ENCODE data around the gene MAST2. TPM values are rescaled to one million over a fixed set of nuclear protein-coding genes. Genes with fewer than 3 reads are reported as not detected.

MAST2 gene
- total RNA-seq, 1 experiment from 2014 or later, result 7.2 TPM

DNA sequence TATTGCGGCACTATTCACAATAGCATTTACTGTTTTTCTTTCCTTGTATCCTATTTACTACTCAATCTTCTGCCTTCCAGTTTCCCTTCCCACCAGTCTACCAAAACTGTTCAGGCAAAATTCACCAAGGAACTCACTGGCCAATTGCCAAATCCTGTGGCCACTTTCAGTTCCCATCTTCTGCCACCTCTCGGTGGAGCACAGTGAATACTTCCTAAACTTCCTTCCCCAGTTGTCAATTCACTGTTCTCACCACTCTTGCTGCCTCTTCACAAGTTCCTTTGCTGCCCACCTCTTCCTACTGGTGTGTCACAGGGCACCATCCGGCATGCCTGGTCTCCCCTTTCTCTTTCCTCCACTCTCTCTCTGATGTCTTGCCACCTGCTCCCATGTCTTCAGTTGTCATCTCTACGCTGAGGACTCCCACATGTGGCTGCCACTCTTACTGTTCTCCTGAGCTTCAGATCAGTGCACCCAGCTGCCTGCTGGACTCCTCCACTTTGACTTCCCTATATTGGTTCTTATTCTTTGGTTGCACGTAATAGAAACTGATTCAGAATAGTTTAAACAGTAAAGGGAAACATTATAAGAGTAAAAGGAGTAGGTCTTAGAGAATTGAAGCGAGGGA, 214.6 kb downstream of the MAST2 start:
- in situ Hi-C loops (cut with HindIII; ENCODE audit: low pct_unique_long_range_greater_than_20kb, low sequenced_read_pairs), result no loop called here
- no peak for DNase-seq (ENCODE audit: low read depth, low spot score)

DNA sequence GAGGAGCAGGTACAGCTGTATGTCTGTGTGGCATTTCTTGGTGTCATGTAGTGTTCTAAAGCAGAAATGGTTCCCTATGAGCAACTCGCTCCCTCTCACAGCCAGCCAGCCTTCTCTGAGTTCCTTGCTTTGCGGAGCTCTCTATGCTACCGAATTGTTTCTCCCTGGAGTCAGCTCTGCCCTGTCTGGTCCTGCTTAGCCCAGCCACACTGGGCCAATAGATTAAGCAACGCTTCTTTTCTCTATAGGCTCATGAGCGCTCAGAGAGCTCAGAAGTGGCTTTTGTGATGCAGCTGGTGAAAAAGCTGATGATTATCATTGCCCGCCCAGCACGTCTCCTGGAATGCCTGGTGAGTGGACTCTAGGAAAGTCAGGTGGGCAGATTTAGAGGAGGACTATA, 215.9 kb downstream of the MAST2 start:
- in situ Hi-C loops (cut with HindIII; ENCODE audit: low pct_unique_long_range_greater_than_20kb, low sequenced_read_pairs), result no loop called here
- DNase-seq (ENCODE audit: low read depth, low spot score), result no peak

DNA sequence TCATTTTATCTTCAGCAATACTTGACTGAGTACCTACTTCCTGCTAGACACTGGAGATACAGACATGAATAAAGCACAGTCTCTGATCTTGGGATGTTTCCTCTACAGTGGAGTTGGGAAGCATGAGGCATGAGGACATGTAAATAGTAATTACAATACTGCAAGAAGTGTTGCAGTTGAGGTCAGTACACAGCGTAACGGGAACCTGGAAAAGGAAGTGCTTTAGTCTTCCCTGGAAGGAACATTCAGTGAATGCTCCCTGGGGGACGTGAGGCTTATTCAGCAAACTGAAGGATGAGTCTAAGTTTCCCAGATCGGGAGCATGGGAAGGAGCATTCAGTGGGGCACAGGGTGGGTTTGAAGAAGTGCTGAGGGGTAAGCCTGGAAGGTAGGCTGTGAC, 216.6 kb downstream of the MAST2 start:
- DNase-seq (ENCODE audit: low read depth, low spot score), result no peak
- in situ Hi-C loops (cut with HindIII; ENCODE audit: low pct_unique_long_range_greater_than_20kb, low sequenced_read_pairs), result no loop called here

DNA sequence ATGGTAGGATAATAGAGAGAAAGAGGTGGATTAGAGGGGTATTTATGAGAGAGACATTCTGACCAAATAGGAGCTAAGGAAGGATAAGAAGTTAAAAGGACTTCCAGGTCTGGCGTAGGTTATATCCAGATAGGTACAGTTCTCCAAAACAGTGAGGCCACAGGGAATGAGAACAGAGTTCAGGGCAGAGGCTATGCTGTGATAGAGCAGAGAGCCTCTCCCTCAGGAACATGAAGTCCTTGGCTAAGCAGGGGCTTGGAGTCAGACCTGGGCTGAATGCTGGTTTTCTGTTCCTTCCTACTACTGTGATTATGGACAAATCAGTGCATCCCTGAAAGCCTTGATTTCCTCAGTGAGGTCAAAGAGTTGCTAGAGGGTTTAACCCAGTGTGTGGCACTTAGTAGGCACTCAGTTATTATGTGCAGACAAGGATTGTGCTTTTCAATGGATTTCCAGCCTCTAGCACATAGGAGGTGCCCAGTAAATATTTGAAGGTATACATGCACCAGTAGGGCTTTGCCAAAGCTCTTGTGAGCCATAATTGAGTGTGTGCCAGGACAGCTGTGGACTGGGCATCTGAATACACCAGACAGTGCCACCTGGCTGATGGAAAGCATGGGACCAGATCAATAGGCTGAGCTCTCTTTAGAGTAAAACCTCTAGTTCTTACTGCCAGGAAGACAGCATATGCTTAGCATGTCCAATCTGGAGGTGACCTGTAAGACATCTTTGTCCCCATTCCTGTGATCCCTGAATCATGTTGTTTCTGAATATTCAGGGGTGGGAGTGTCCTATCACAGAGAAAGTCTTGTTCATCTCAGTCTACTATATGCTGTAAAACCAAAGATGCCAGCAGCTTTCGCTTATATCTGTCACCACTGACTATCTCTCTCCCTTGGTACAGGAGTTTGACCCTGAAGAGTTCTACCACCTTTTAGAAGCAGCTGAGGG, 217.9 kb downstream of the MAST2 start:
- no peak for DNase-seq (ENCODE audit: low read depth, low spot score)
- in situ Hi-C loops (cut with HindIII; ENCODE audit: low pct_unique_long_range_greater_than_20kb, low sequenced_read_pairs), result no loop called here

DNA sequence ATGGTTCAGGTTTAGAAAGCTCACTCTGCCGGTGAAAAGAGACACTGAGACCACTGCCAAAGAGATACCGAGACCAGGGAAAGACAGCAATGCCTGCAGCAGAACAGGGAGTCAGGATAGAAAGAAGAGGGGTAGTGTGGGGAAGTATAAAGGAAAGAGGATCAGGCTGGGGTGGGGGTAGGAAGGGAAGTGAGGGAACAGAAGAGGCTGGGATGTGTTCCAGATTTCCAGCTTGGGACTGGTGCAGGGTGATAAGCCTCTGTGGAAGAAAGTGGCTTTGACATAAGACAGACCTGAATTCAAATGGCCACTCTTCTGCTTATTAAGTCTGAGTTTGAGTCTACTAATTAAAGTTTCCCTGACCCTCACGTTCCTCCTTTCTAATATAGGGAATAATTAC, 223.1 kb downstream of the MAST2 start:
- in situ Hi-C loops (cut with HindIII; ENCODE audit: low pct_unique_long_range_greater_than_20kb, low sequenced_read_pairs), result no loop called here
- DNase-seq (ENCODE audit: low read depth, low spot score), result no peak

DNA sequence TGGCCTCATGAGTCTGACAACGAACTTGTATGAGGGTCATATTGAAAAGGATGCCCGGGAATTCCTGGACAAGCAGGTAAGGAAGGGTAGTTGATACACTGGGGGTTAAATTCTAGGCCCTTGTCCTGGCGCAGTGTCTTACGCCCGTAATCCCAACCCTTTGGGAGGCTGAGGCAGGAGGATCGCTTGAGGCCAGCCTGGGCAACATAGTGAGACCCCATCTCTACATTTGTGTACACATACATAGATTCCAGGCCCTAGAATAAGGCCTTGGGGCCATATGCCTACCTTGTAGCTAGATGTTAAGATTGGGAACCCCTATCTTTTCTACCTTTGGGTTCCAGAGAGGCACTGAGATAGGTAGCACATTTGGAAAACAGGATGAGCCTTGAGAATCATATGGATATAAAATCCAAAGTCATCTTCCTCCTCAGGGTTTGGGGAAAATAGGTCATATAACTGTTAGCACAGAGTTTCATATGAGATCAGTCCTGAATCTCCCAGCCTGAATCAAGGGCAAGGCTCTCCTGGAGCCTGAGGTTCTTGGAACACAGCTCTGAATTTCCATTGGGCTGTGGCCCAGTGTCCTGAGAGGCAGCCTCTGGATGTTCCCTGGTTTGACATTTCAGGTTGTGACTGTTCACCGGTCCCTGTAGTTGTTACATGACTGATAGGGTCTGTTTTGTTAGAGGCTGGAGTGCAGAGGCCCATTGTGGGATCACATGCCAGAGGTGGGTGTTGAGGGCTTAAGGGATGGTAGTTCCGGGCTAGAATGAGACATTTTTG, 224.6 kb downstream of the MAST2 start:
- in situ Hi-C loops (cut with HindIII; ENCODE audit: low pct_unique_long_range_greater_than_20kb, low sequenced_read_pairs), result no loop called here
- DNase-seq (ENCODE audit: low read depth, low spot score), result no peak

DNA sequence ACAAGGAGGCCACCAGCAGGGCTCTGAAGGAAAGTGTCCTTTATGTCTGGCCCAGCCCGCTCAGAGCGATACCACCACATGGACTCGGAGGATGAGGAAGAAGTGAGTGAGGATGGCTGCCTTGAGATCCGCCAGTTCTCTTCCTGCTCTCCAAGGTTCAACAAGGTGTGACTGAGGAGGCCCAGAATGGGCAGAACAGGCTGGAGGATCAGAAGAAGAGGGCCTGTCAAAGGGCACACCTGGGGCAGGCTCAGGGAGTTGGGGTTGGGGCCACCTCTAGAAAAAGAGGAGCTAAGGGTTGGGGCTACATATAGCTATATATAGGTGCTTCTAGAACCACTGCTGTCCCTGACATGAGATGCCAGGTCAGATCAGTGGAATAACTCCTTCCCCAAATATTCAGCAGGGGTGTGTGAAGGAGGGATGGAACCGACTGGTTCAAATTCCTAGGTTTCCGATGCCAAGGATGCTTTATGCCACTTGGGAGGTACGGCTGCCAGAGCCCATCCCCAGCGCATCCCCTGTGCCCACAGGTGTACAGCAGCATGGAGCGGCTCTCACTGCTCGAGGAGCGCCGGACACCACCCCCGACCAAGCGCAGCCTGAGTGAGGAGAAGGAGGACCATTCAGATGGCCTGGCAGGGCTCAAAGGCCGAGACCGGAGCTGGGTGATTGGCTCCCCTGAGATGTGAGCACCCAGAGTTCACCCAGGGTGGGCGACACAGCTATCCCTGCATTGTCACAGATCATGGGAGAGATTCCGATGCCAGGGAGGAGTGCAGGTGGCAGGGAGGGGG, 226.9 kb downstream of the MAST2 start:
- no peak for DNase-seq (ENCODE audit: low read depth, low spot score)
- in situ Hi-C loops (cut with HindIII; ENCODE audit: low pct_unique_long_range_greater_than_20kb, low sequenced_read_pairs), result no loop called here

DNA sequence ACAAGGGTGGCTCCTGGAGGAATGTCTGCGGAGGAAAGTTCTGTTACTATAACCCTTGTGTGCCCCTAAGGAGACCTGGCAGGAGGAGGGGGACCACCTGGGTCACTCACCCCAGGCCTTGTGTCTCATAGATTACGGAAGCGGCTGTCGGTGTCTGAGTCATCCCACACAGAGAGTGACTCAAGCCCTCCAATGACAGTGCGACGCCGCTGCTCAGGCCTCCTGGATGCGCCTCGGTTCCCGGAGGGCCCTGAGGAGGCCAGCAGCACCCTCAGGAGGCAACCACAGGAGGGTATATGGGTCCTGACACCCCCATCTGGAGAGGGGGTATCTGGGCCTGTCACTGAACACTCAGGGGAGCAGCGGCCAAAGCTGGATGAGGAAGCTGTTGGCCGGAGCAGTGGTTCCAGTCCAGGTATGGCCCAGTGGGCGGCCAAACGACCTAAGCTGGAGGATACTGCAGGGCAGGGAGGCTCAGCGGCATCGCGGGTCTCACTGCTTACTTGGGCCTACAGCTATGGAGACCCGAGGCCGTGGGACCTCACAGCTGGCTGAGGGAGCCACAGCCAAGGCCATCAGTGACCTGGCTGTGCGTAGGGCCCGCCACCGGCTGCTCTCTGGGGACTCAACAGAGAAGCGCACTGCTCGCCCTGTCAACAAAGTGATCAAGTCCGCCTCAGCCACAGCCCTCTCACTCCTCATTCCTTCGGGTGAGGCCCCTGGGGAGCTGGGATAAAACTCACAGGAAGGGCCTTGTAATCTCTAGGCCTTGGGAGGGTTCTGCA, 227.7 kb downstream of the MAST2 start:
- no peak for DNase-seq (ENCODE audit: low read depth, low spot score)
- in situ Hi-C loops (cut with HindIII; ENCODE audit: low pct_unique_long_range_greater_than_20kb, low sequenced_read_pairs), result no loop called here

DNA sequence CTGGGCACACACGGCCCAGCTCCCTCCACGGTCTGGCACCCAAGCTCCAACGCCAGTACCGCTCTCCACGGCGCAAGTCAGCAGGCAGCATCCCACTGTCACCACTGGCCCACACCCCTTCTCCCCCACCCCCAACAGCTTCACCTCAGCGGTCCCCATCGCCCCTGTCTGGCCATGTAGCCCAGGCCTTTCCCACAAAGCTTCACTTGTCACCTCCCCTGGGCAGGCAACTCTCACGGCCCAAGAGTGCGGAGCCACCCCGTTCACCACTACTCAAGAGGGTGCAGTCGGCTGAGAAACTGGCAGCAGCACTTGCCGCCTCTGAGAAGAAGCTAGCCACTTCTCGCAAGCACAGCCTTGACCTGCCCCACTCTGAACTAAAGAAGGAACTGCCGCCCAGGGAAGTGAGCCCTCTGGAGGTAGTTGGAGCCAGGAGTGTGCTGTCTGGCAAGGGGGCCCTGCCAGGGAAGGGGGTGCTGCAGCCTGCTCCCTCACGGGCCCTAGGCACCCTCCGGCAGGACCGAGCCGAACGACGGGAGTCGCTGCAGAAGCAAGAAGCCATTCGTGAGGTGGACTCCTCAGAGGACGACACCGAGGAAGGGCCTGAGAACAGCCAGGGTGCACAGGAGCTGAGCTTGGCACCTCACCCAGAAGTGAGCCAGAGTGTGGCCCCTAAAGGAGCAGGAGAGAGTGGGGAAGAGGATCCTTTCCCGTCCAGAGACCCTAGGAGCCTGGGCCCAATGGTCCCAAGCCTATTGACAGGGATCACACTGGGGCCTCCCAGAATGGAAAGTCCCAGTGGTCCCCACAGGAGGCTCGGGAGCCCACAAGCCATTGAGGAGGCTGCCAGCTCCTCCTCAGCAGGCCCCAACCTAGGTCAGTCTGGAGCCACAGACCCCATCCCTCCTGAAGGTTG, 231.4 kb downstream of the MAST2 start:
- no peak for DNase-seq (ENCODE audit: low read depth, low spot score)
- in situ Hi-C loops (cut with HindIII; ENCODE audit: low pct_unique_long_range_greater_than_20kb, low sequenced_read_pairs), result no loop called here

DNA sequence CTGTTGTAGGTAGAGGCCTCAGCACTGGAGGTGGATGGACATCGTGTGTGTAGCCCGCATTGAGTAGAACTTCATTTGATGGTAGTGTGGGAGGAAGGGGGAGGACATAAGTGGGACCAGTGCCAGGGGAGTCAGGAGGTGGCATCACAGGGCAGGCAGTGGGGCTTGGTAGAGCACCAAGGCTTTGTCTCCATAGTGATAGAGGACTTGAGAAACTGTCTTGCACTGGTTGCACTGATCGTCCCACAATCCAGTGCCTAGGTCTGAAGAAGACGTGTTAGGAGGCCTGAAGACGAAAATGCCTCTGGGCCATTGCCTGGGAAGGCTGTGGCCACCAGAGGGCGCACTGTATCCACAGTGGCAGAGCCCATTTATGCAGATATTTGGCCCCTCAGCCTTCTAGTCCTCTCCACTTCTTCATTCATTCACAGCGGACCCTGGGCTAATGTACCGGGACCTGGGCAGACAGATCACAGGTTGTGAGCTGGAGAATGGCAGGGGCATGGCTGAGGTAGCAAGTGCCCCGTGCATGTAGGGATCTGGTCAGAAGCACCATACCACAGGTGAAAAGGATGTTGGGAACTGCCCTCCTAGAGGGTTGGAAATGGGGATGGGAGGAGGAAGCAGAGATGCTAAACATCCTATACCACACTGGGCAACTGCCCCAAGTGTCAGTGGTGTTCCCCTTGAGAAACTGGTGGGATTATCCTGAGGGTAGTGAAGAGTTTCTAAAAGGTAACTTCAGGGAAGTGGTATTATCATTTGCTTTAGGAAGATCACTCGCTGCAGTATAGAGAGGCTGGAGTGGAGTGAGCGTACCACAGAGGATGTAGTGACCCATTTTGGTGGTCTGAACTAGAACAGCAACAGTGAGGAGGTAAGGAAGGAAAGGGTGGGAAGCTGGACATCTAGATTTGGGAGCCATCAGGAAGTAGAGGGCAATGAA, 233.8 kb downstream of the MAST2 start:
- peak; percentile 82 for DNase-seq (ENCODE audit: low read depth, low spot score)
- in situ Hi-C loops (cut with HindIII; ENCODE audit: low pct_unique_long_range_greater_than_20kb, low sequenced_read_pairs), result no loop called here

DNA sequence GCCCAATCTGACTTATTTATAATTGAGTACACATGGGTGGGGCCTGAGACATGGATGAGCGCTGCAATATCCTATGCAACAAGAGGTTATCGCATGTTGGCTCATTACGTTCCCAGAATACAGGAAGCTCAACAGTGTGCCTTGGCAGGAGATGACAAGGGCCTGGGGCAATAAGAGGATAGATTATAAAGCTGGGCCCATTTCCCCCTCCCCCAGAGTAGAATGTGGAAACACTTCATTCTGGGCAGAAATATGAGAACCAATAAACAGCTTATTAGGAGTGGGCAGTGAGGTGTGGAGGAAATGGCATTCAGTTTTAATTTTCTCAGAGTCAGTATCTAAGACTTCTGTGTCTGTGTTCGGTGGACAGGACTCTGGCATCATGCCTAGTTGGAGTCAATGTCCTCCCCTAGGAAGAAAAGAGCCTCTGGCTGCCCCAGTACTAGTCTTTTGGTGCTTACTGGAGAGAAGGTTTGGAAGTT, 236.2 kb downstream of the MAST2 start:
- DNase-seq (ENCODE audit: low read depth, low spot score), result peak; percentile 22
- in situ Hi-C loops (cut with HindIII; ENCODE audit: low pct_unique_long_range_greater_than_20kb, low sequenced_read_pairs), result no loop called here

DNA sequence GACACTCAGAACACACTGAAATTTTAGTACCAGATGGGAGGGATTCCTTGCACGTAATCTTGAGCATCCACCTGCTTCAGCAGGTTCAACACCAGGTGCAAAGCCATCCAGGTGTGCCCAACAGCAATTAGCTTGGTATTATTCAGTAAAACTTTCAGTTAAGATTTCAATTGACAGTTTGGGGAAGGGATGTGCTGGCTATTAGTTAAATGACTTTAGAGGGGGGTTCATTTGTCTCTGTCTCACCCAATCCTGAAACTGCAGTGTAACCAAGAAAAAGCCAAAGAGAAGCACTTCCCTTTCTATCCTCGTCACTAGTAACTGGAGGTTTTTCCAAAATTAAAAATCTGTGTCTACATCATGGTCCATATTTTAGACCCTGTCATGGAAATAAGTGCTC, 238.1 kb downstream of the MAST2 start:
- in situ Hi-C loops (cut with HindIII; ENCODE audit: low pct_unique_long_range_greater_than_20kb, low sequenced_read_pairs), result no loop called here
- DNase-seq (ENCODE audit: low read depth, low spot score), result no peak

DNA sequence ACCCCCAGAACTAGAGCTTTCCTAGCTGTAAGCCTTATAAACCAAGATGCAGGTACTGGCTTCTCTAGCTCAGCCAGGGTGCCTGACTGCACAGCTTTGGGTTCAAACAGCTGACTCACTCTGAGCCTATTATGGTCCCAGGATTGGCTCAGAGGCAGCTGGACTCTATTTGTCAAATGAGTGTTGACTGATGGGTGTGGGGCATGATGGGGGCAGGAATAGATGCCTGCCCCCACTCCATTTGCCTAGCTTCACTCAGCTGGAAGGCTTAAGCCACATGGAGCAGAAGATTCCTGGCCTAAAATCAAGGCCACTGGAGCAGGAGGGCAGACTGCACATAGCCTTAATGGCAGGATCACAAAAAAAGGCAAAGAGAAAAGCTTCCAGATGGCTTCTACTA, 238.6 kb downstream of the MAST2 start:
- in situ Hi-C loops (cut with HindIII; ENCODE audit: low pct_unique_long_range_greater_than_20kb, low sequenced_read_pairs), result no loop called here
- DNase-seq (ENCODE audit: low read depth, low spot score), result no peak

DNA sequence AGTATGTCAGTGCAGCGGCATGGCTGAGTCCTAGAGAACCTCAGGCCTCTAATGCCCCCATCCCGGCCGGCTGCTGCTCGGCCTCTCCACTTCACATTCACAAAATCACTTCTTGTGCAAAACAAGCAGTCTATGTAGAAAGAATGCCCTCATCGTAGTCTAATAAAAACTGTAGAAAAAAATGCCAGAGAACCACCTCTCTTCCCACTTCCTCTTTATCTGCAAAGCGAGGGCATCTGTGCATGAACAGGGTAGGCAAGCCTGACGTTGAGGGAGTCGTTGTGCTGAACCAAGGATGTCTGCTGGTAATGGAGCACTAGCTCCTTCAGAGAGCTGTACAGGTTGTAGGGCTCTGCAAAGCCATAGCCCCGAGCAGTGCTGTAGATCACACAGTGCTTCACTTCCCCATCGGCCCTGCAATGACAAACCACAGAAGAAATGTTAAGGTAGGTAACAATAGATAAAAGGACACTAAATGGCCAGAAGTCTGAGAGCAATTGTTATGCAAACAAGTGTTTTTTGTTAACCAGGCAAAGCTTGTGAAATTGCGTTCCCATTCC, 240.1 kb downstream of the MAST2 start:
- no peak for DNase-seq (ENCODE audit: low read depth, low spot score)
- in situ Hi-C loops (cut with HindIII; ENCODE audit: low pct_unique_long_range_greater_than_20kb, low sequenced_read_pairs), result no loop called here

DNA sequence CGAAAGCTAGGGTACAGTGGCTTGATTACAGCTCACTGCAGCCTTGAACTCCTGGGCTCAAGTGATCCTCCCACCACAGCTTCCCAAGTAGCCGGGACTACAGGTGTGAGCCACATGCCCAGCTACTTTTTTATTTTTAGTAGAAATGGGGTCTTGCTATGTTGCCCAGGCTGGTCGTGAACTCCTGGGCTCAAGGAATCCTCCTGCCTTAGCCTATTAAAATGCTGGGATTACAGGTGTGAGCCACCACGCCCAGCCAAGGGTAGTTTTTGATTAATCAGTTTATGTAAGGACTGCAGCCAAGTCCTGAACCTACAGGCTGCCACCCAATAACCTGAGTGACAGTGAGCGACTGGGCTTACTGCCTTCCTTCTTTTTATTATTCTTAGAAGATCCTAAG, 240.7 kb downstream of the MAST2 start:
- in situ Hi-C loops (cut with HindIII; ENCODE audit: low pct_unique_long_range_greater_than_20kb, low sequenced_read_pairs), result no loop called here
- no peak for DNase-seq (ENCODE audit: low read depth, low spot score)

All from SK-MEL-5 (cell line).